Inflammatory macrophage treated with lipopolysaccharide for 1 hour (primary cell): ENCODE data around the gene DCAF6.

Experiments used
- DNase-seq, 2 donors: peaks; one replicate each; pipeline ENCODE4 v3.0.0-alpha.2; 2020 to 2022

Gene DCAF6

DNA sequence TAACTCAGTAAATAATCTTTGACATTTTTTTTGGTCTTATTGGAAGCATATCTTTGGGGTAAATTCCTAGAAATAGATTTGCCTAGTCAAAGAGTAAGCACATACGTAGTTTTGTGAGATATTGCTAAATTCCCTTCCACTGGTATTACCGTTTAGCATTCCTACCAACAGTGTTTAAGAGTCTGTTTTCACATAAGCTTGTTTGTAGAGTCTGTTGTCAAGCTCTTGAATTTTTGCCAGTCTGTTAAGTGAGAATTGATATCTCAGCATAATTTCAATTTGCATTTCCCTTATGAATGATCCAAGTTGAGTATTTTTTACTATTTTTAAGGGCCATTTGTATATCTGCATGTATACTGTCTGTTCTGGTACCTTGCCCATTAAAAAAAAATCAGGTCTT is 37.3 kb downstream of the DCAF6 start:
- DNase-seq = no peak

DNA sequence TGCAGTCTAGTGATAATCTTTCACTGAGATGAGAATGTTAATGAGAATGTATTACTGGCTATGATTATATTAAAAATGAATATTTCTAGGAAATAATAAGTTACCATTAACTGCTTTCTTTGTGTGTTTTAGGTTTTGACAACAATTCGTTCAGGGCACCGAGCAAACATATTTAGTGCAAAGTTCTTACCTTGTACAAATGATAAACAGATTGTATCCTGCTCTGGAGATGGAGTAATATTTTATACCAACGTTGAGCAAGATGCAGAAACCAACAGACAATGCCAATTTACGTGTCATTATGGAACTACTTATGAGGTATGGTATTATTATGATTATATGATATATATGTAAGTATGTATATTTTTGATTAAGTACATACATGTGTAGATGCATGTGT is 38.2 kb downstream of the DCAF6 start:
- no peak for DNase-seq

DNA sequence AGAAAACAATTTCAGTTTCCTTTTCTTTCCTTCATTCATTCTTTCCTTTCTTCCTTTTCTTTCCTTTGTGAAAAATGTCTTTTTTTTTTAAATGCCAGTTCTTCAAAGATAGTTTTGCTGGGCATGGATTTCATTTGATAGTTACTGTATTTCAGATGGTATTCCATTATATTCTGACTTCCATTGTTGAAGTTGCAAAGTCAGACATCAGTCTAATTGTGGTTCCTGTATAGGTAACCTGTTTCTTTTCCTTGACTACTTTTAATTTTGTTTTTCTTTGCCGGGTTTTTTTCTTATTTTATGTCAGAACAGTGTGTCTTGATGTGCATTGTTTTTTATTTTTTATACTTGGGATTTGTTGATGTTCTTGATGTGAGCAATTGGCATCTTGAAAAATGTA is 40.8 kb downstream of the DCAF6 start:
- DNase-seq = no peak

DNA sequence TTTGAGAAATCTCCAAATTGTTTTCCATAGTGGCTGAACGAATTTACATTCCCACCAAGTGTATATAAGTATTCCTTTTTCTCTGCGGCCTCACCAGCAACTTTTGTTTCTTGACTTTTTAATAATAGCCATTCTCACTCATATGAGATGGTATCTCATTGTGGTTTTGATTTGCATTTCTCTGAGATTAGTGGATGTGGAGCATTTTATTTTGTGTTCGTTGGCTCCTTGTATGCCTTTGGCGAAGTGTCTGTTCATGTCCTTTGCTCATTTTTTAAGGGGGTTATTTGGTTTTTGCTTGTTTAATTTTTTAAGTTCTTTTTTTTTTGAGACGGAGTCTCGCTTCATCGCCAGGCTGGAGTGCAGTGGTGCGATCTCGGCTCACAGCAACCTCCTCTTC is 45.5 kb downstream of the DCAF6 start:
- no peak for DNase-seq

DNA sequence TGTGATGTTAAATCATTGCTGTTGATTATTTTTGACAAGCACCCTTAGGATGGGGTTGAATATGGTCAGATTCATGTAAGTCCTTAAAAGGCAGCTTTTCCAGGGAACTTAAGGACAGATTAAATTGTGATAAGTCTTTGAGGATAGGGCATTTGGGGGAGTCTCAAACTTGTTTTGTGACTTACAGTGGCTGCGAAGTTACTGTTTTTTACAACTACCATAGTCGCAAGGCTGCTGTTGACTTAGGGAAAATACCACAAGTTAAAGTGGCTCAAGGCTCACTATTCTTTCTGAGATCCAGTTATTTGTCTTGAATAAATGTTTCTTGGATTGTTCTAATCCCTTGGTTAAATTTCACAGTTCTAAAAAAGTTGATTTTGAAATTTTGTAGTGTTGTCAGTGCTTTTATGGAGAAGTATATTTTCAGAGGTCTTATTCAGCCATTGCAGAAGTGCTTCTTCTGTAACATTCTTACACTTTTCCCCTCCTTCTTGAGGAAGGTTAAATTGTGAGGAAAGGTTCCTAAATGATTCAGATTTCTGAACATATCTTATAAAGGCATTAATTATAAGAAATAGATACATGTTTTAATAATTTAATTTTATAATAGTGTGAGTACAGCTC is 47.4 kb downstream of the DCAF6 start:
- peak; percentile 55 to 64 for DNase-seq

DNA sequence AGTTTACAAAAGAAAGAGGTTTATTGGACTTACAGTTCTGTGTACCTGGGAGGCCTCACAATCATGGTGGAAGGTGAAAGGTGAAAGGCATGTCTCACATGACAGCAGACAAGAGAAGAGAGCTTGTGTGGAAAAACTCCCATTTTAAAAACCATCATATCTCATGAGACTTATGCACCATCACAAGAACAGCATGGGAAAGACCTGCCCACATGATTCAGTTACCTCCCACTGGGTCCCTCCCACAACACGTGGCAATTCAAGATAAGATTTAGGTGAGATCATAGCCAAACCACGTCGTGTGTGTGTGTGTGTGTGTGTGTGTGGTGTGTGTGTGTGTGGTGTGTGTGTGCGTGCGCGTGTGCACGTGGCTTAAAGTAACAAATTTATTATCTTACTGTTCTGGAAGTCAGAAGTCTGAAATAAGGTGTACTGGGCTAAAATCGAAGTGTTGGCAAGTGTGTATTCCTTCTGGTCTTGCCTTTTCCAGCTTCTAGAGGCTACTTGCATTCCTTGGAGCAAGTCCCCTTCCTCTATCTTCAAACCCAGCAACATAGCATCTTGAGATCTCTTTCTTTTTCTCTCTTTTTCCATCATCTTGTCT is 48.5 kb downstream of the DCAF6 start:
- DNase-seq = peak; percentile 3 to 73

DNA sequence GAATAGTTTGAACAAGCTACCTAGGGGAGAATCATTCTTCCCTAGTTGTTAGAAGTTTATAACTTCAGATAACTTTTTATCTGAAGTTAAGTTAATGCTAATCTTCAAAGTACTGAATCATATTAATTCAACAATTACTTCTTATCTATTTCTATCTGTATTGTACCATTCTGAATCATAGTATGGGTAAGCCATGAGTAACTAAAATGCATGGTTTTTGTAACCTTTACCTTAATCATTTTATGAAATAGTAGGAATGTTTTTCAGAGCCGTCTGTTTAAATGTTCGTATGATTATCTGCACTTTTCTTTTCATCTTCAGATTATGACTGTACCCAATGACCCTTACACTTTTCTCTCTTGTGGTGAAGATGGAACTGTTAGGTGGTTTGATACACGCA is 50.7 kb downstream of the DCAF6 start:
- DNase-seq = no peak

DNA sequence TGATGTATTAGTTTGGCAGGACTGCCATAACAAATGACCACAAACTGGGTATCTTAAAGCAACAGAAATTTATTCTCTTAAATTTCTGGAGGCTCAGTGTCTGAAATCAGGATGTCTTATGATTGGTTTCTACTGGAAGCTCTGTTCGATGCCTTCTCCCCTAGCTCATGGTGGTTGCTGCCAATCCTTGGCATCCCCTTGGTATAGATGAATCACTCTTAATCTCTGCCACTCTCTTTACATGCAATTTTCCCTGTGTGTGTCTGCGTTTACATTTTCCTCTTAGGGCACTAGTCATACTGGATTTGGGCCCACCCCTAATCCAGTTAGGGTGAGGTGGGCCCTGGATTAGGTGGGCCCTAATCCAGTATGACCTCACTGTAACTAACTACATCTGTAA is 55.1 kb downstream of the DCAF6 start:
- no peak for DNase-seq

DNA sequence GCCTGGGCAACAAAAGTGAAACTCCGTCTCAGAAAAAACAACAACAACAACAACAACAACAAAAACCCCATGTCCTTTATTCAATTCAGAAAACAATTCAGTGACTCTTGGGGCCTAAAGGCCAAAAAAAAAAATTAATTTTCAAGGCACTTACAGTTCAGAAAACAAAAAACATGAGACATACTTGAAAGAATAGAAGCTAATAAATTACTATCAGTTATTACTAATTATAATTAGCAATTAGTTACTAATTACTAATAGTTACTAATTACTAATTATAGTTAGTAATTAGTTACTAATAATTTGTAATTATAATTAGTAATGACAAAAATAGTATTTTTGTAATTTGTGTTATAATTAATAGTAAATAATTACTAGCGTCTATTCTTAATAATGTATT is 57.2 kb downstream of the DCAF6 start:
- no peak for DNase-seq

DNA sequence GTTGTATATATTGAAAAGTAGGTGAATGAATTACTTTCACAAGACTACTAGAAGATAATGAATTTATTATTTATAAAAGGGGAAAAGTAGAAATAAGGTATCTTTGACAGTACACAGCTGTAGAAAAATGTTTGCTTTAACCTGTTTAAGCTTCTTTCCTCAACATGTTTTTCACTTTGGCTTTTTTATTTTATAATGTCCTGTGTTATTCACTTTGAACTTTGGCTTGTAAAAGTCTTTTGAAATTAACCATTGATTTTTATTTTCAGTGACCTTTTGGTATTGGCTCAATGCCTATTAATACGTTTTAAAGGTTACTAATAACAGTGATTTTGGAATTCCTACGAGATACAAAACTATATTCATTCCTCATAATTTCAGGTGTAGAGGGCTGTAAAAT is 58.1 kb downstream of the DCAF6 start:
- no peak for DNase-seq

DNA sequence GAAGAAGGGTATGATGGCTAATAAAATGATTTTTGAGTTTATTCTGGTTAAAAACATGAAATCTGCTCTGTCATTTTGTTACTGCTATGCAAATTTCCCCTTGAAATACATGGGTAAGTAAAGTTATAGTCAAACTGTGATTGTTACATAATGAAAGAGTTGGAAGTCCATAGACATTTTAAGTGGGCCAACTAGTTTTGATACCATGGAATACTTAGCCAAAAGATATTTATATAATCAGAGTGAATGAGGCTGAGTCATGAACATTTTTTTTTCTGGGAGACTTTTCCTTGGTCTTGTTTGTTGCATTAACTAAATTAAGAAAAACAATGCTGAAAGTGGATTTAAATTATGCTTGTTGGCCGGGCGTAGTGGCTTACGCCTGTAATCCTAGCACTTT is 58.6 kb downstream of the DCAF6 start:
- no peak for DNase-seq

DNA sequence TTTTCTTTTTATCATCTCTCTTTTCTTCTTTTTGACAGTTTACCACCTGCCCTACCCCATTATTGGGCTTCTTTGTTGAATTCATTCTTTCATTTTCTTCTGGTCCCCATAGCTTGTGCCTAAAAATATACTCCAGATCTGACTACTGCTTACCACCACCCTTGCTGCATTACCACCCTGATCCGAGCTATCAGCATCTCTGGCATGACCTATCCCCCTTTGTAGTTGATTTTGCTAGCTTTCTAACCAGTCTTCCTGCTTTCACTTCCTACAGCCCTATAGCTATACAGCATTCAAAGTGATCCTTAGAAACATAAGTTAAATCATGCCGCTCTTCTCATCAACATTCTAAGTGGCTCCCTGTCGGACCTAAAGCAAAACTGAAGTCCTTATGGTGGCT is 59.8 kb downstream of the DCAF6 start:
- no peak for DNase-seq

DNA sequence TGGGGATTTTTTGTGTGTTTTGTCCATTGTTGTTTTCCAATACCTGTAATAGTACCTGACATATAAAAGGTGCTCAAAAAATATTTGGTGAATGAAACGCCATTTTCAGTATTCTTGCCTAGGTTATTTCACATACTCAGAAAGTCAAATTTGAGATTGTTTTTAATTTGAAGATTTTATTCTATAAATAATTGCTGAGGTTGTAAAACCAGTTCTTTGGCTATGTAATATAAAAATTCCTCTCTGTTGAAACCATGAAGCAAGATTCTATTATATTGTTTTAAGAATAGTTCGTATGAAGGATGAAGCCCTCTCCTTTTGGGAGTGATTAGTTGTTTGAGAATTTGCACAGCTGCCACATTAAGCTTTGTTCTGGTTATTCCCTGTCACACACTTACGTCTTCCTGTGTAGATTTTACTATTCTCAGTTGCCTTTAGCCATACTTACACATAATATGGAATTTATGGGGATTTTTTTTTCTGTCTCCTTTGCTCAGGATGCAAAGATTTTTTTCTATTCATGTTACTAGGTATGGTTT is 60.6 kb downstream of the DCAF6 start:
- no peak for DNase-seq

DNA sequence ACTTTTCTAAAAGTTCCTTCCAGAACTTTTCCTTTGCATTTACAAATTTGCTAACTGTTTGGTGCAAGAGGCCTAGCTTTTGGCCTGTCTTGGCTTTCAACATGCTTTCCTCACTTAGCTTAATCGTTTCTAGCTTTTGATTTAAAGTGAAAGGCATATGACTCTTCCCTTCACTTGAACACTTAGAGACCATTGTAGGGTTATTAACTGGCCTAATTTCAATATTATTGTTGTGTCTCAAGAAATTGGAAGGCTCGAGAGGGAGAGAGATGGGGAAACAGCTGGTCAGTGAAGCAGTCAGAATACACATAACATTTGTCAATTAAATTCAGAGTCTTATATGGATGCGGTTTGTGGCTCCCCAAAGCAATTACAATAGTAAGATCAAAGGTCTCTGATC is 63.4 kb downstream of the DCAF6 start:
- DNase-seq = no peak

DNA sequence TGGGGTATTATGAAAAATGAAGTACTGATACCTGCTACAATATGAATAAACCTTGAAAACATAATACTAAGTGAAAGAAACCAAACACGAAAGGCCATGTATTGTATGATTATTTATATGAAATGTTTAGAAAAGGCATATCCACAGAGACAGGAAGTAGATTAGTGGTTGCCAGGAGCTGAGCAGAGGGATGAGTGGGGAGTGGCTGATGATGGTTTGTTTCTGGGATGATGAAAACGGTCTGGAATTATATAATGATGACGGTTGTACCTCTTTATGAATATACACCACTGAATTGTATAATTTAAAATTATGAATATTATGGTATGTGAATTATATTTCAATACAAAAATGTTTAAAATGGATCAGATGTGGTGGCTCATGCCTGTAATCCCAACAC is 64.2 kb downstream of the DCAF6 start:
- DNase-seq = no peak

DNA sequence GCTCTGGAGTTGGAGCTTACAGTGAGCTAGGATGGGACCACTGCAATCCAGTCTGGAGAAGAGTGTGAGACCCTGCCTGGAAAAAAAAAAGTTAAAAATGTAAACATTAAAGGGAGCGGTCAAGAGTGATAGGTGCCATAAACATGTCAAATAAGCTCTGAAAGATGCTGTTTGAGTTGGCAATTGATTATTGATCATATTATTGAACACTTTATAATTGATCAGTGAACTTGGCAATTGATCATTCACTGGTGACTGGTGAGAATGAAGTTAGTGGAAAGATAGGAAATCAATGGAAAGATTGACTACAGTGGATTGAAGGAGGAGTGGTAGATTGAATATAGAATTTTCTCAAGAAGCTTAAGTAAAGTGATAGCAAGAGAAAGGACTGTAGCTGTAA is 64.7 kb downstream of the DCAF6 start:
- no peak for DNase-seq

DNA sequence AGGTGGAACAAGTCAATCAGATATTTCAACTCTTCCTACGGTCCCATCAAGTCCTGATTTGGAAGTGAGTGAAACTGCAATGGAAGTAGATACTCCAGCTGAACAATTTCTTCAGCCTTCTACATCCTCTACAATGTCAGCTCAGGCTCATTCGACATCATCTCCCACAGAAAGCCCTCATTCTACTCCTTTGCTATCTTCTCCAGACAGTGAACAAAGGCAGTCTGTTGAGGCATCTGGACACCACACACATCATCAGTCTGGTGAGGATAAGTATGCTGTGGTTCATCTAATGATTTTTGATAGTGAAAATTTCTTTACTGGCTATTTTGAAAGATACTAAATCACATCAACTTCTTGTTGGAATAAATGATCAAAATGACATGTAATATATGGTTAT is 68.0 kb downstream of the DCAF6 start:
- no peak for DNase-seq

DNA sequence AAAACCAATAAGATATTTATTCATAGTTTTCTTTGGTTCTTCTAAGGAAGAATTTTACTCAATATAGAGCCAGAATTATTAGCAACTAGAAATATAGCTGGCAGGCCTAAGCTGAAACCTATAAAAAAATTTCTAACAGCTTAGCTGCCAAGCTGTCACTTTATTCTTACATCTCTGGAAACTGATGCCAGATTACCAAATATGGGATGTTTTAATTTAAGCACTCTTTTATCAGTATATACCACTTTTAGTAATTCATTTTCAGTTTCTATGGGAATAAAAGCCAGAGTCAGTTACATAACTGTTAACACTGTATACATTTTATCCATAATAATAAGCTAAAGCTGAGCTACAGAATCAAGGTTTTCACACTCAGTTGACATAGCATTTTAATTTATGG is 69.0 kb downstream of the DCAF6 start:
- DNase-seq = no peak

DNA sequence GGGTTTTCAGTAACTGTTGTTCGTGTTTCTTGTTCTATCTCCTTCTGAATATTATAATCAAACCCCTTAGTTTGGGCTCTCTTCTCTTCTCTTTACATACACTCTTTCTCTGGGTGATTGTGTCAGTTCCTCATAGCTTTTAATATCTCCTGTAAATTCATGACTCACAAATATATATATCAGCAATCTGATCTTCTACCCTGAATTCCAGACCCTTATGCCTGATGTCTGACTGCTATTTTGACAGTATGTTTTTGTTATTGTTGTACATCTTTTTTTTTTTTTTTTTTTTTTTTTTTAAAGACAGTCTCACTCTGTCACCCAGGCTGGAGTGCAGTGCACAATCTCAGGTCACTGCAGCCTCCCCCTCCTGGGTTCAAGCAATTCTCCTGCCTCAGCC is 71.2 kb downstream of the DCAF6 start:
- no peak for DNase-seq

DNA sequence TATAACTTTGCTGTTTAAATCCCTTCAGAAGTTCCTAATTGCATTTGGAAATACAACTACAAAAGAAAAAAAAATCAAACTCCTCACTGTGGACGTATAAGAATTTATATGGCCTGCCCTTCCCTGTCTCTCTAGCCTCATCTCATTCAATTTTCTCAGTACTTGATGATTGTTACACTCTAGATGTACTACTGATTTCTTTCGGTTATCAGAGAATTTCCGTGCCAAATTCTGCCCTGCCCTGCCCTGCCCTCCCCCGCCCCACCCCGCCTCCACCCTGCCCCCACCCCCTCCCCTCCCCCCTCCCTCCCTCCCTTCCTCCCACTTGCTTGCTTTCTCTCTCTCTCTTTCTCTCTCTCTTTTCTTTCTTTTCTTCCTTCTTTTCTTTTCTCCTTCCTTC is 72.1 kb downstream of the DCAF6 start:
- DNase-seq = no peak

DNA sequence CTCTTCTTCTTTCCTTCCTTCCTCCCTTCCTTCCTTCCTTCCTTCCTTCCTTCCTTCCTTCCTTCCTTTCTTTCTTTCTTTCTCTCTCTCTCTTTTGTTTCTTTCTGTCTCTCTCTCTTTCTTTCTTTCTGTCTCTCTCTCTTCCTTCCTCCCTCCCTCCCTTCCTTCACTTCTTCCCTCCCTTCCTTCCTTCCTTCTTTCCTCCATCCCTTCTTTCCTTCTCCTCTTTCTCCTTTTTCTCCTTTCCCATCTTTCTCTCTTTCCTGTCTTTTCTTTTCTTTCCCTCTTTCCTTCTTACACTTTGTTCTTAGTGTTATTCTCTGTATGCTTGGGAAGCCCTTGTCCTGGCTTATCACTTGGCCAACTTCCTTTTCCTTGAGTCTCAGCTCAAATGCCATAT is 72.8 kb downstream of the DCAF6 start:
- DNase-seq = no peak

DNA sequence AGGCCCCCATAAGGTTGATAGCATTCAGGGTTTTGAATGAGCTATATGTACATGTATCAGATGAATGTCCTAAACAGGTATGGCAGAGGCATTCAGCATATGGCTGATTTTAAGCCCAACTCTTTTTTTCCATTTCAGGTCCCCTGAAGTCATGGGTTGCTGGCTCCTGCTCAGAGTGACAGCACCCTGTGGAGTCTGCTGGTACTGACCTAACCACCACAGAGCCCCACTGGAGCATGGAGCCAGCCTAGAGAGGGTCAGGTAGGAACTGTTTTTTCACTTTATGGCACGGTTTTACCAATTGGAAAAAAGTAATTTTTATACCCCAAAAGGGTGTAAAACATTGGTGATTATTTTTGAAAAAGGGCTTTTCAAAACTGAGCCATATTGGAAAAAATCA is 82.9 kb downstream of the DCAF6 start:
- no peak for DNase-seq

DNA sequence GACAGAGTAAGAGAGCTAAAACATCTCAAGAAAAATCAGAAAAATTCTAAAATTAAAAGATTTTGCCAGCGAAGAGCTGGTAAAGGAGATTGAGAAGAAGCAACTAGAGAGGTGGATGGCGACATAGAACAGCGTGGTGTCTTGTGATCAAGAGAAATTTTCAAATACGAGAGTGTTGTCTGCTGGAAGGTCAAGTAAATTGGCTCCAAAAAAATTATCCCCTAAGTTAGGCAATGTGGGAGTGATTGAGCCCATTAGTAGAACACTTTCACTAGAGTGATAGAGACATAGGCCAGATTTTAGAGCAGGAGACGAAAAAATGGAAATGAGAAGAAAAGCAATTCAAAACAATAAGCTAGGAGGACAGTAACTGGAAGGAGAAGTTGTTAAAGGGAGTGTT is 94.7 kb downstream of the DCAF6 start:
- DNase-seq = no peak

DNA sequence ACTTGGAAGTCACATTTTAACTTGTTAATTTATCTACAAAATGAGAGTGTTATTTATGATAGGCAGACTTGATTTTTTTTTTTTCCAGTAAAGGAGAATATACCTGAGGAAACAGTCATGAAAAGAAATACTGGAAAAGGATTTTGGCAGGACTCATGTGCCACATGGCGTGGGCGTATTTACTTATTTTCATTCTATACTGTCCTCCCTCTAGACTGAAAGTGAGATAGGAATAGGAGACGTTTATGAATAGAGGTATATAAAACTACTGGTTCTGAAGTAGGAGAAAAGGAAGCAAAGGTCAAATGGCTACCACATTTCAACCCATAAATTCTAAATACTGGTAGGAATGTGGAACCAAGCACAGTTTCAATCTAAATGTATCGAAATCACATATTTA is 95.1 kb downstream of the DCAF6 start:
- DNase-seq = no peak

DNA sequence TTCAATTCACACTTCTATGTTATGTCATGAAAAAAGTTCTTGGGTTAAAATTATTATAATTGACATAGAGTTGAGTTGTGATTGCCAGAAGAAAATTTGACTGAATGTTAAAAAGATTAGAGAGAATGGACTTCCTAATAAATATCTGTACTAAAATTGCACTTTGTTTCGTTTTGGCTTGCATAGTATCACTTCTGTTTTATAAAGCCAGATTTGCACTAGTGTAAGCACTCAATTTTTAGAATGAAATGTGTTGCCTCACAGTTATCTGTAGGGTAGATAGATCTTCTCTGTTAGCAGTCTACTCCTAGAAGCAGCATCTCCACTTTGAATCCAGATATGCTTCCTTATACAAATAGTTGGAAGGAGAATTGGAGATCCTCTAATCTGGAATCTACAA is 95.5 kb downstream of the DCAF6 start:
- DNase-seq = peak; percentile 29 to 49
